Placental epithelial cell (primary cell): ENCODE results near the gene MC3R. TPM values are rescaled to one million over a fixed set of nuclear protein-coding genes. Genes with fewer than 3 reads are reported as not detected.

ENCODE experiments used
- small RNA-seq: library from RNA; depleted of rRNA; stranded (forward); fragments of <200 nt; gene quantifications from one replicate; pipeline ENCODE3, GENCODE V24; 2012
- total RNA-seq: library from RNA; depleted of rRNA; stranded (reverse); fragments of >200 nt; gene quantifications from 2 replicates; pipeline ENCODE4 v1.2.3, GENCODE V29; 2012

The MC3R gene
- total RNA-seq = not detected in 2 replicates

GRCh38 chr20:56247954-56248782 lies at the start of gene MC3R:
Gene MC3R (plus strand): TSS chr20:56248732. CDS start chr20:56248844, 112 bp downstream.

Small RNAs within 50 kb of the gene (small RNA-seq; reads per million reads assigned to genes)
- gene RNA5SP487 = not detected

Other genes starting within 250 kb of the MC3R start
- not detected in 2 replicates for gene CBLN4, start 243.2 kb upstream of the MC3R start, total RNA-seq
- 37.3 and 38.1 TPM in 2 replicates for gene FAM210B, start 110.2 kb downstream of the MC3R start, total RNA-seq
- gene AURKA, start 143.5 kb downstream of the MC3R start, total RNA-seq = 8.6 and 20.0 TPM in 2 replicates
- 32.2 and 36.1 TPM in 2 replicates for gene CSTF1, start 143.9 kb downstream of the MC3R start, total RNA-seq
- gene CASS4, start 163.5 kb downstream of the MC3R start, total RNA-seq = under 0.01 and 1.5 TPM in 2 replicates
- gene RTF2, start 219.9 kb downstream of the MC3R start, total RNA-seq = 55.0 and 68.0 TPM in 2 replicates